B cell (primary cell): ENCODE results near the gene TRMT2A. TPM values are rescaled to one million over a fixed set of nuclear protein-coding genes. Genes with fewer than 3 reads are reported as not detected.

ENCODE experiments used
- ATAC-seq: fragments of 200-7000 bp; cut with Tn5 transposase; one replicate; pipeline ENCODE4 v1.10.0; 2021; ENCODE audit warnings: low read depth, mild to moderate bottlenecking, moderate number of reproducible peaks, moderate library complexity
- CTCF ChIA-PET: fragments of 350-600 bp; sonication (Branson Sonifier 250); formaldehyde crosslinking; loops from one replicate; lab custom pipeline; 2021; ENCODE audit warnings: antibody characterized with exemption, inconsistent platforms; lab: Charles Lee
- POLR2A ChIA-PET: fragments of 350-600 bp; sonication (Branson Sonifier 250); formaldehyde crosslinking; loops from one replicate; lab custom pipeline; 2021; ENCODE audit warnings: antibody characterized with exemption; lab: Charles Lee
- DNase-seq: peaks from one replicate; pipeline ENCODE4 v3.0.0; 2013
- H2AFZ ChIP-seq: 2 replicates; pipeline ENCODE4 v1.6.1; 2012; ENCODE audit warnings: mild to moderate bottlenecking, low read depth, low read length; ENCODE audit not compliant: insufficient read depth, poor library complexity, severe bottlenecking
- H3K27ac ChIP-seq, 2 donors: 1 replicate in 1 of 2; 2 replicates in 1 of 2; pipeline ENCODE4 v1.5.1; 2012 to 2013; ENCODE audit warnings: low read length in 2 of 2, mild to moderate bottlenecking in 2 of 2, moderate library complexity in 1 of 2
- H3K27me3 ChIP-seq, 4 experiments: fragments of 200-600 bp in 1 of 4; sonication (generic) in 1 of 4; replicated peaks in 1 of 4; 1 replicate in 2 of 4; 2 replicates in 2 of 4; pipeline versions ENCODE4 v1.6.1 to v1.7.0; 2013 to 2016; ENCODE audit warnings: low read length in 3 of 4, mild to moderate bottlenecking in 2 of 4, mixed read lengths in 1 of 4, moderate library complexity in 1 of 4; ENCODE audit not compliant: insufficient read depth in 4 of 4, control insufficient read depth in 3 of 4; ENCODE audit errors: control extremely low read depth in 1 of 4
- H3K36me3 ChIP-seq, 2 experiments: replicated peaks in 1 of 2; 1 replicate in 1 of 2; 2 replicates in 1 of 2; pipeline versions ENCODE4 v1.6.1 to v1.7.1; 2013; ENCODE audit warnings: low read length in 1 of 2; ENCODE audit not compliant: insufficient read depth in 2 of 2, control insufficient read depth in 1 of 2; ENCODE audit errors: control extremely low read depth in 1 of 2, extremely low read depth in 1 of 2
- H3K4me1 ChIP-seq, 2 donors: fragments of 200-600 bp in 1 of 2; sonication (generic) in 1 of 2; 1 replicate in 1 of 2; 2 replicates in 1 of 2; pipeline versions ENCODE4 v1.5.1 to v1.6.1; 2013 to 2017; ENCODE audit warnings: low read length in 2 of 2; ENCODE audit not compliant: control insufficient read depth in 2 of 2, insufficient read depth in 2 of 2
- H3K4me2 ChIP-seq: replicated peaks from 2 replicates; pipeline ENCODE3; 2012; ENCODE audit warnings: mild to moderate bottlenecking, low read depth, low read length; ENCODE audit not compliant: poor library complexity, severe bottlenecking
- H3K4me3 ChIP-seq, 5 experiments: fragments of 200-600 bp in 1 of 5; sonication (generic) in 1 of 5; 1 replicate in 3 of 5; 2 replicates in 2 of 5; pipeline versions ENCODE4 v1.5.1 to v1.7.0; 2011 to 2016; ENCODE audit warnings: low read length in 4 of 5, mild to moderate bottlenecking in 4 of 5, low read depth in 2 of 5, control low read depth in 1 of 5, moderate library complexity in 1 of 5; ENCODE audit not compliant: insufficient read depth in 1 of 5; ENCODE audit errors: control extremely low read depth in 1 of 5, extremely low read depth in 1 of 5
- H3K79me2 ChIP-seq: fragments of 200-600 bp; sonication (generic); one replicate; pipeline ENCODE4 v1.6.0; 2016; ENCODE audit warnings: low read length; ENCODE audit not compliant: control insufficient read depth, insufficient read depth
- H3K9ac ChIP-seq: fragments of 200-600 bp; sonication (generic); 2 replicates; pipeline ENCODE4 v1.6.1; 2017; ENCODE audit warnings: mild to moderate bottlenecking, low read length, moderate library complexity
- H3K9me3 ChIP-seq, 3 donors: one replicate each; pipeline versions ENCODE4 v1.6.1 to v1.7.1; 2013; ENCODE audit warnings: low read length in 2 of 3; ENCODE audit not compliant: control insufficient read depth in 2 of 3, insufficient read depth in 1 of 3; ENCODE audit errors: control extremely low read depth in 1 of 3
- H4K20me1 ChIP-seq: 2 replicates; pipeline ENCODE4 v1.6.0; 2012; ENCODE audit warnings: mild to moderate bottlenecking, low read length; ENCODE audit not compliant: insufficient read depth, control insufficient read depth, poor library complexity, severe bottlenecking
- H3K27ac Mint-ChIP-seq: one replicate; pipeline ENCODE4 v1.8.0; 2021; ENCODE audit warnings: mixed read lengths
- H3K27me3 Mint-ChIP-seq: one replicate; pipeline ENCODE4 v1.8.0; 2021; ENCODE audit warnings: mixed read lengths
- H3K4me1 Mint-ChIP-seq: one replicate; pipeline ENCODE4 v1.8.0; 2021; ENCODE audit warnings: mixed read lengths
- H3K4me3 Mint-ChIP-seq: one replicate; pipeline ENCODE4 v1.8.0; 2021; ENCODE audit warnings: mixed read lengths
- H3K9me3 Mint-ChIP-seq: one replicate; pipeline ENCODE4 v1.8.0; 2022; ENCODE audit warnings: mixed read lengths; ENCODE audit not compliant: insufficient read depth
- EZH2 ChIP-seq: IDR thresholded peaks from 2 replicates; pipeline ENCODE4 v1.6.1; 2012; ENCODE audit warnings: borderline replicate concordance, low read depth, mild to moderate bottlenecking, moderate library complexity, low read length; ENCODE audit not compliant: insufficient read depth, poor library complexity, severe bottlenecking
- WGBS: methylation state at CpG from one replicate; pipeline ENCODE4 v1.1.5; 2013; ENCODE audit warnings: missing lambda C conversion rate; ENCODE audit not compliant: insufficient coverage; 5-methylcytosine and 5-hydroxymethylcytosine counted together
- intact Hi-C: fragments of 100-400 bp; cut with micrococcal nuclease; formaldehyde crosslinking; loops from one replicate; pipeline ENCODE4 v1.10.0; 2022
- polyA plus RNA-seq: library from polyadenylated mRNA; depleted of rRNA; stranded (reverse); fragments of >200 nt; gene quantifications from 2 replicates; pipeline ENCODE4 v1.2.3, GENCODE V29; 2012
- total RNA-seq, 2 donors: library from RNA; stranded (reverse); fragments of 120-200 nt in 1 of 2; gene quantifications; 1 replicate in 1 of 2; 2 replicates in 1 of 2; pipeline versions ENCODE4 v1.2.3 to v1.2.4, GENCODE V29; 2013 to 2022
- TF ChIP-seq, protein P1 (sequence below): fragments of 200-600 bp; IDR thresholded peaks from one replicate; pipeline ENCODE4 v1.8.0; 2022; ENCODE audit warnings: antibody characterized with exemption, mild to moderate bottlenecking

TRMT2A gene
- total and polyA plus RNA-seq, 2 donors (not counting 1 experiment from before 2014, with no cell fraction given): 95.7 to 144 TPM

DNA sequence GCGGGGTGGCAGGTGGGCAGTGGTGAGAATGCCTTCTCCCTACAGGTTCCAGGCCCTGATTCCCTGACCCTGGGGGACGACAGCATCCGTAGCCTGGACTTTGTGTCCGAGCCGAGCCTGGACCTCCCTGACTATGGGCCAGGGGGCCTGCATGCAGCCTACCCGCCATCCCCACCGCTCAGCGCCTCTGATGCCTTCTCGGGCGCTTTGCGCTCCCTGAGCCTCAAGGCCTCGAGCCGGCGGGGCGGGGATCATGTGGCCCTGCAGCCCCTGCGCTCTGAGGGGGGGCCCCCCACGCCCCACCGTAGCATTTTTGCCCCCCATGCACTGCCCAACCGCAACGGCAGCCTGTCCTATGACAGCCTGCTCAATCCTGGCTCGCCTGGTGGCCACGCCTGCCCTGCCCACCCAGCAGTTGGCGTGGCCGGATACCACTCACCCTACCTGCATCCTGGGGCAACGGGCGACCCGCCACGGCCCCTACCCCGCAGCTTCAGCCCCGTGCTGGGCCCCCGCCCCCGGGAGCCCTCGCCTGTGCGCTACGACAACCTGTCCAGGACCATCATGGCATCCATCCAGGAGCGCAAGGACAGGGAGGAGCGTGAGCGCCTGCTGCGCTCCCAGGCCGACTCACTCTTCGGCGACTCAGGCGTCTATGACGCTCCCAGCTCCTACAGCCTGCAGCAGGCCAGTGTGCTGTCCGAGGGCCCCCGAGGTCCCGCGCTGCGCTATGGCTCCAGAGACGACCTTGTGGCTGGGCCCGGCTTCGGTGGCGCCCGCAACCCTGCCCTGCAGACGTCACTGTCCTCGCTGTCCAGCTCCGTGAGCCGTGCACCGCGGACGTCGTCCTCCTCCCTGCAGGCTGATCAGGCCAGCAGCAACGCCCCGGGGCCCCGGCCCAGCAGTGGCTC, 25.9 kb upstream of the TRMT2A start:
- Histone ChIP-seq H3K4me2 (no peak overlapping the region), H3K27ac (no peak overlapping the region), H3K9ac (no peak overlapping the region), H3K27me3 (no peaks in the 10 kb centered on the region), H3K36me3 (peaks cover 0 to 7% of the 10 kb centered on the region in 2 experiments), H3K4me1 (peaks cover 0 to under 1% of the 10 kb centered on the region in 2 donors), H3K79me2 (peaks cover 7% of the 10 kb centered on the region), H3K4me3 (no peak overlapping the region), H3K9me3 (no peaks in the 10 kb centered on the region), H4K20me1 (peaks cover 16% of the 10 kb centered on the region), H2AFZ (no peak overlapping the region)
- CTCF ChIA-PET: no interaction called here
- no peak for DNase-seq
- no peak overlapping the region for H3K27ac Mint-ChIP-seq
- H3K27me3 Mint-ChIP-seq: no peaks in the 10 kb centered on the region
- intact Hi-C loops: no loop called here
- 98% methylated on average over 65 of the region's 65 CpGs for WGBS
- H3K4me1 Mint-ChIP-seq: peaks cover 11% of the 10 kb centered on the region
- POLR2A ChIA-PET: no interaction called here
- no peak overlapping the region for H3K4me3 Mint-ChIP-seq
- TF ChIP-seq EZH2: no peak
- TF ChIP-seq, protein P1, sequence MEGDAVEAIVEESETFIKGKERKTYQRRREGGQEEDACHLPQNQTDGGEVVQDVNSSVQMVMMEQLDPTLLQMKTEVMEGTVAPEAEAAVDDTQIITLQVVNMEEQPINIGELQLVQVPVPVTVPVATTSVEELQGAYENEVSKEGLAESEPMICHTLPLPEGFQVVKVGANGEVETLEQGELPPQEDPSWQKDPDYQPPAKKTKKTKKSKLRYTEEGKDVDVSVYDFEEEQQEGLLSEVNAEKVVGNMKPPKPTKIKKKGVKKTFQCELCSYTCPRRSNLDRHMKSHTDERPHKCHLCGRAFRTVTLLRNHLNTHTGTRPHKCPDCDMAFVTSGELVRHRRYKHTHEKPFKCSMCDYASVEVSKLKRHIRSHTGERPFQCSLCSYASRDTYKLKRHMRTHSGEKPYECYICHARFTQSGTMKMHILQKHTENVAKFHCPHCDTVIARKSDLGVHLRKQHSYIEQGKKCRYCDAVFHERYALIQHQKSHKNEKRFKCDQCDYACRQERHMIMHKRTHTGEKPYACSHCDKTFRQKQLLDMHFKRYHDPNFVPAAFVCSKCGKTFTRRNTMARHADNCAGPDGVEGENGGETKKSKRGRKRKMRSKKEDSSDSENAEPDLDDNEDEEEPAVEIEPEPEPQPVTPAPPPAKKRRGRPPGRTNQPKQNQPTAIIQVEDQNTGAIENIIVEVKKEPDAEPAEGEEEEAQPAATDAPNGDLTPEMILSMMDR: no peak
- no peaks in the 10 kb centered on the region for H3K9me3 Mint-ChIP-seq
- ATAC-seq: no peak
